ENCODE data around the gene C6orf132. TPM values are rescaled to one million over a fixed set of nuclear protein-coding genes. Genes with fewer than 3 reads are reported as not detected.

The C6orf132 gene
- total RNA-seq, 1 experiment from 2014 or later = 48.4 TPM

DNA sequence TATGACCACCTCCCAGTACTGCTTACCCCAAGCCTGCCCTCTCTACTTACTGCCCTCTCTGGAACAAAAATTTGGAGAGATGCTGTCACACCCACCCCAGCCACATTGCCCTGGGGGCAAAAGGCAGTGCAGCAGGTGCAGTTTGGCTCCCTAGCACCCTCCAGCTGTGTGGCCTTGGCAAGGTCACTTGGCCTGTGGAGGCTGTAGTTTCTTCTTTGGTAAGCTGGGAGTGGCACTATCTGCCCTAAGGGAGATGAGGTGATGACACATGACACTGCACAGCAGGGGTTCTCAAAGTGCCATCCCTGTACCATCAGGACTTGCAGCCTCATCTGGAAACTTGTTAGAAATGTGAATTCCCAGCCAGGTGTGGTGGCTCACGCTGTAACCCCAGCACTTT lies 47.3 kb downstream of the C6orf132 start:
- Histone ChIP-seq H2BK12ac (ENCODE audit: insufficient read length, low read depth, low read length) (no peak overlapping the region), H3K9me3 (ENCODE audit: control insufficient read depth, low read depth, low read length) (no peaks in the 10 kb centered on the region), H2BK15ac (ENCODE audit: low read depth, low read length) (no peak overlapping the region), H3K4ac (ENCODE audit: low read depth, low read length) (no peak overlapping the region), H2BK120ac (ENCODE audit: low read depth, low read length, poor library complexity, severe bottlenecking) (no peak overlapping the region), H3K27ac (ENCODE audit: insufficient read length, low read depth, low read length) (no peak overlapping the region), H3K14ac (ENCODE audit: insufficient read depth, low read length) (no peak overlapping the region), H2AFZ (ENCODE audit: low read length) (no peak overlapping the region), H2BK5ac (ENCODE audit: insufficient read length, low read length) (no peak overlapping the region), H4K20me1 (ENCODE audit: control insufficient read depth, insufficient read depth, insufficient read length) (no peaks in the 10 kb centered on the region), H3T11ph (ENCODE audit: low read length) (no peak overlapping the region), H3K56ac (ENCODE audit: insufficient read length, low read depth, low read length) (no peak overlapping the region), H4K5ac (ENCODE audit: insufficient read length, low read depth, low read length) (no peak overlapping the region), H3K79me1 (ENCODE audit: insufficient read depth, low read depth, low read length, poor library complexity, severe bottlenecking) (no peaks in the 10 kb centered on the region), H3K23ac (ENCODE audit: insufficient read length, low read depth, low read length) (no peak overlapping the region), H2BK20ac (ENCODE audit: low read depth, low read length, poor library complexity, severe bottlenecking) (no peak overlapping the region), H3K79me2 (ENCODE audit: insufficient read depth, low read length) (no peaks in the 10 kb centered on the region), H4K91ac (ENCODE audit: insufficient read length, low read depth, low read length) (no peak overlapping the region), H3K18ac (ENCODE audit: insufficient read length, low read depth, low read length) (no peak overlapping the region), H4K8ac (replicated peaks; ENCODE audit: insufficient read length, low read depth, low read length) (no peak overlapping the region), H2AK5ac (ENCODE audit: insufficient read length, low read length) (no peak overlapping the region), H3K23me2 (ENCODE audit: insufficient read length, low read depth, low read length, poor library complexity, severe bottlenecking) (no peaks in the 10 kb centered on the region), H3K4me2 (ENCODE audit: insufficient read depth, insufficient read length, low read length) (no peak overlapping the region), H3K27me3 (ENCODE audit: insufficient read depth, low read length) (no peaks in the 10 kb centered on the region; the same call in 1 of the 2 replicates), H3K4me1 (ENCODE audit: insufficient read depth, low read length) (no peaks in the 10 kb centered on the region; the same call in 1 of the 2 replicates), H3K9ac (ENCODE audit: extremely low read depth, insufficient read length, low read length) (no peak overlapping the region)
- peaks cover 16 to 37% of the 10 kb centered on the region in 2 experiments for H3K4me1 Mint-ChIP-seq
- H3K27me3 Mint-ChIP-seq (ENCODE audit: low read depth) = peaks cover 83% of the 10 kb centered on the region
- no CpG with 5 or more reads among the region's 1 CpG for WGBS (ENCODE audit: extremely low coverage, insufficient read length, low lambda C conversion rate)
- 0 out of 7 replicates have a peak, but pooled peaks cover 0 to under 1% (median 0%) of the 10 kb centered on the region in 3 experiments for H3K36me3 Mint-ChIP-seq (ENCODE audit: insufficient read depth in 1 of 3, low read depth in 3 of 3)
- no peak for TF ChIP-seq CTCF (conservative IDR thresholded peaks at IDR 0.05)
- no peaks in the 10 kb centered on the region for H3K9me3 Mint-ChIP-seq
- no peak overlapping the region for H3K27ac Mint-ChIP-seq
- H3K4me3 Mint-ChIP-seq = no peak overlapping the region
- DNase-seq = no peak
